Stimulated activated CD8-positive, alpha-beta memory T cell treated with anti-CD3 and anti-CD28 coated beads, Interleukin-7, amount 100 ng/mL, for 48 hours (primary cell): Measurements from ENCODE around the gene CLCA1.
"Not testable (repeated sequence)": the region's sequence is repeated elsewhere in the genome, so short reads cannot be mapped to it uniquely, and the experiment has no call there.

Experiments used
- DNase-seq, 2 donors: peaks; one replicate each; pipeline ENCODE4 v3.0.0-alpha.2; 2020; ENCODE audit warnings: low read depth in 1 of 2; ENCODE audit errors: extremely low read depth in 1 of 2

The CLCA1 gene

DNA sequence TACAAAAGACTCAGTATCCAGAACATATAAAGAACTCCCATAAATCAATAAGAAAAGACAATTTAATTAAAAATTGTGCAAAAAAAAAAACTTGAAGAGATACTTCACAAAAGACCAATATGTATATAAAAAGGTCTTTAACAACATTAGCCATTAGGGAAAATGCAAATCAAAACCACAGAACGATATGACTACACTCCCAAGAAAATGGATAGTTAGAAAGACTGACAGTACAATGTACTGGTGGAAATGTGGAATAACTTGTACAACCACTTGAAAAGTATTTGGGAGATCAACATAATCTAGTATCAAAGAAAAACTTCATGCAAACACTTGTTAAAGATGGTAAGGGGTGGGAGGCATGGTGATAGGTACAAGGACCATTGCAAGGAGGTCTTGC lies 3.9 kb upstream of the CLCA1 start:
- no peak for DNase-seq

DNA sequence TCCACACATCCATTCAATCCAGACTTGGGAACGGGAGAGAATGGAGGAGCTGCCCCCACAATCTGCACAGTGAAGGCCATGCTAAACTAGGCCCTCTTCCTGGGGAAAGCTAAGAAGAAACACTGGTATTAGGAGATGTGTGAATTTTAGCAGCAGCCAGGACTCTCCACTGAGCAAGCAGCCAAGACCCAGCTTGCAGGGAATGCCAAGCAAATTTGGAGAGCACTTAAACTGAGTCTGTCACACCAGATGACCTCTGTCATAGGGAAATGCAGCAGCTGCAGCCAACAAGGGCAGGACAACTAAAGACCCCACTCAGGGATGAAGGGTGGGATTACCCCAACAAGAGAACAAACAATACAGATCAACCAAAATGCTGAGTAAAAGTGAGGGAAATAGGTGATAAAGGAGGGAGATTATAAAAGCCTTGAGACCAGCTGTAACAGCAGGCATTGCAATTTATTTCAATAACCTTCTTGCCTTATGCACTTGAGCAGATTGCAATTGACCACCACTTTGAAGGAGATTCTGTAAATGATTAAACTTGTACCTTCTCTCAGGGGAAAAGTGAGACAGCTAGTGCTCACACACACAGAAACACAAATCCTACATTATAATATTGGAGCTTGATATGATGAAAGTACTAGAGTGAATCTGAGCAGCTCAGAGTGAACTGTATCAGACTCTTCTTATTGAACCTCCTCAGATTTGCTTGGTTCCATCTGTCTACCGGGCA lies 2.5 kb upstream of the CLCA1 start:
- DNase-seq: no peak

DNA sequence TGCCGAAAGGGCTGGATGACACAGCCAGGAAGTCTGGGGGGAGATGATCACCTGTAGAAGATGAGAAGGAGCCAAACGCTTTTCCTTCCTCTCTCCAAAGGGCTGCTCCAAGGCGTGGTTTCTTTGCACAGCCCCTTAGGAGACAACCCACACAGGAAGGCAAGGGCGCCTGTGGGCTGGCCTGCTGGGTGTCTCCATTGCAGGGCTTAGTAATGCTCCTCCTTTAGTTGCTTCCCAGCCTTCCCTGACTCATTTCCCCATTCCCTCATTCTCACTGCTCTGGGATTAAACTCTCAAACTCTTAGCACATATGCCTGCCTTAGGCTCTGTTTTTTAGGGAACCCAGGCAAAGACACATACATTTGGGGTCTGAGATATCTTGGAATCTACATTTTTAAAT lies 1.7 kb upstream of the CLCA1 start:
- no peak for DNase-seq

DNA sequence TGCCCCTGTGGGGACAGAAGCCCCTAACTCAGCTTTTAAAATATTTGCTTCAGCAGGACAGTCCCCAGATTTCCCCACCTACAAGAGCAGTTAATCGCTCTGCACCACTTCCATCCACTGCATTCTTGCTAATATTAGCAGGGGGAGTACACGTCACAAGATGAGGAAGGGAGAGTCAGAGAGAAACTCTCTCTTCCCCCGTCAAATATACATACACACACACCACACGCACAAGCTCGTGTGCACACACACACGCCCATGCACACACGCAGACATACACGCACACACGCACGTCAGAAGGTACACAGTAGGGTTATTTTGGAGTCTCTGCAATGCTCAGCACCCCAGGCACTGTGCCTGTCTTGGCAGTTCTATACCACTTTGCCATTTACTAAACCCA lies 2.1 kb downstream of the CLCA1 start:
- DNase-seq: no peak

DNA sequence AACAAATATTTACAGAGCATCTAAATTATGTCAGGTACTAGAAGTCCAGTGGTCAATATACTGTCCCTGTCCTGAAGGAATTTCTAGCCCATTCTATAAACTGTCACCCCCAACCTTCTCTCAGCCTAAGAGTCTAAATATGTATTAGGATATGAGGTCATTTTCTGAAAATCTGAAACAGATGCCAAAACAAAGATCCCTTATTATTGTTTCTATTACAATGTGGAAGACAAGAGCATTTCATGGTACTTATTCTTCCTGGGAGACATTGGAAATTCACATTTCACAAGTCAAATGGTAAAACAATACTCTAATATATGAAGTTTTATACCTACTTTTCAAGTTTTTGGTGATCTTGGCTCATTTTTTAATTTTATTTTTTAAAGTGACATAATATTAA lies 2.6 kb downstream of the CLCA1 start:
- DNase-seq: no peak

DNA sequence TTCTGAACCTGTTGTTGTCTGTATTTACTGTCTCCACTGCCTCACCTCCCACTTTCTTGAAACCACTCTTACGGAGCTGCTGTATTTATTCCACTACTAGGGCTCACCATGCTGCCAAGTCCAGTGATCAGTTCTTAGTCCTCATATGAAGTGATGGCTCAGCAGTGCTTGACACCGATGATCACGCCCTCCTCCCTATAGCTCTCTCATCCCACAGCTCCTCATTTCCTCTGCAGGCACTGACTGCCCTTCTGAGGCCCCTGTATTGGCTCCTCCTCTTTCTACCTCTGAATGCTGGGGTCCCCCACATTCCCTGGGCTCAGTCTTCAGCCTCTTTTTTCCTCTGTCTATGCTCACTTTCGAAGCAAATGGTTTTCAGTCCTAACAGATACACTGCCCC lies 3.4 kb downstream of the CLCA1 start:
- no peak for DNase-seq

DNA sequence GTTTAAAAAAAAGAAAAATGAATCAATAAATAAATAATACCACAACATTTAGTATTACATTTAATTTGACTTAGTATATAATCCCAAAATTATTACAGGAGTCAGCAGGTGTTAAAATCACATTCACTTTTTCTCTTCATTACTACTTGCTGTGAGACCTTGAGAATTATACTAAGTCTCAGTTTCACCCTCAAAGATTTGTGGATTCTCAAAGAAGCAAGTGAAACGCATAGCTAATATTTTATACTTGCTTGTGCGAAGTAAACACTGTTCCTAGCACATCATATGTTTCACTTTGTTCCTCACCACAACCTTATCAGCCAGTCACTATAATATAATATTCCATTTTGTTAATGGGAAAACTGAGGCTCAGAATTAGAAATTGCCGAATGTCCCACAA lies 4.0 kb downstream of the CLCA1 start:
- DNase-seq: no peak

DNA sequence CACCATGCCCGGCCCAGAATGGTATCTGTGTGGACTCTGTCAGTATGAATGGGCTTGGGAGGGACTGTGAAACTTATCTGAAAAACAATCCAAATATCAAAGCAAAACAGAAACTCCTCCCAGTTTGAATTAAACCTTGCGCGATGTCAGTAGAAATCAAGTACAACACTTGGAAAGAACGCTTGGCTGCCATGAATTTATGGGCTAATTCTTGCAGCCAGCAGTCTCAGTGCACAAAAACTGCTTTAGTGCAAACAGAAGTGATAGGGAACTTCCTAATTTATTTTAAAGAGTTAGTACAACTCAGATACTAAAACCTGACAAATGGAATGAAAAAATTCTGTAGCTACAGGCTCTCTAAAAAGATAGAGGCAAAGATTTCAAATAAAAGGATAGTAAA lies 8.5 kb downstream of the CLCA1 start:
- DNase-seq: no peak

DNA sequence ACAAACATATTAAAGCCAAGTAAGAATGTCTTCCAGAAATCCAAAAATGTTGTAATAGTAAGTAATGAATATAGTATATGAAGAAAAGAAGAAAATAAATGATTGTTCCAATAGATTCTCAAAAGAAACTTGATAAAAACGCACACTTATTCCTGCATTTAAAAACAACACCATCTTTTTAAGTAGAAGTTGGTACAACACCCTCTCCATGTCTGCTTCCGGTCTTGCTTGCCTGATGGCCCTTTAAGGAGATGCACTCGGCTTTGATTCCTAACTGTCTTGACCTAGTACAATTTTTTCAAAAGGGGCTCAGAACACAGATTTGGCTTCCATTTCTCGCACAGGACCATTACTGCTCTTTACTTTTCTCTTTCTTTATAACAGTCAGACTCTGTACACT lies 9.0 kb downstream of the CLCA1 start:
- no peak for DNase-seq

DNA sequence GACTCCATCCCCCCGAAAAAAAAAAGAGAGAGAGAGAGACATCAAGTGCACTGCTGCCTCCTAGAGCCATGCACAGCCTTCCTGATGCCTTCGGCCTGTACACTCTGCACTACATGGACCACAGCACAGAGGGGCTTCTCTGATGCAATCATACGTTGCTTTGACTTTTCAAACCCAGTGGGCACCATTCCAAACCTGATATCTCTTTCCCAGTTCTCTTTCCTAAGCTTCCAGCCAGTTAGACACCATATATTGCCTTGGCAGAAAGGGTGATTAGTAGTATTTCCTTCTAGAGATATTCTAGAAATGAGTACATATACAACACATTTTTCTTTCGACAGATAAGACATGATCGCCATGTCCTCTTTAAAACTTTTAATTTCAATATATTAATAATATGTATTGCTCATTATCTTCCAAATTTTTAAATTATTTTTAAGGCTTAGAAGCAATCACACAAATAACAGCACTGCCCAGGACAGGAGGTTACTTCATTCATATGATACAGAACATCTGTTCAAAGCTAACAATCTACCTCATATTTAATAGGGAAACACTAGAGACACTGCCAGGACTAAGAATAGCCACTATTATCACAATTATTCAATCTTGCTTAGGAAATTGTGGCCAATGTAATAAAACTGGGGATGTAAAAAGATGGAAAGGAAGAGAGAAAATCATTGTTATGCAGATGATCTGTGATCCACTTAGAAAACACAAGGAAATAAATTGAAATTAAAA lies 9.9 kb downstream of the CLCA1 start:
- no peak for DNase-seq

DNA sequence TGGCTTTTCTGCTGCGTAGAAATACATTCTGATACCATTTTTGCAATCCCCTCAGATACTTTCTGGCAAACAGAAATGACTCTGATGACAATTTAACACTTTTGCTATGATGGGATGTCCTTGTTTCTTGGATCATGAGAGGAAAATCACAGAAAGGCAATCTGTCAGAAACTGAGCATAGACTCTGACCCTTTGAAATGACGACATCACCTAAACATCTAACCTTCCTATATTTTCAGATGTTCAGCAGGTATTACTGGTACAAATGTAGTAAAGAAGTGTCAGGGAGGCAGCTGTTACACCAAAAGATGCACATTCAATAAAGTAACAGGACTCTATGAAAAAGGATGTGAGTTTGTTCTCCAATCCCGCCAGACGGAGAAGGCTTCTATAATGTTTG lies 13.2 kb downstream of the CLCA1 start:
- DNase-seq: no peak

DNA sequence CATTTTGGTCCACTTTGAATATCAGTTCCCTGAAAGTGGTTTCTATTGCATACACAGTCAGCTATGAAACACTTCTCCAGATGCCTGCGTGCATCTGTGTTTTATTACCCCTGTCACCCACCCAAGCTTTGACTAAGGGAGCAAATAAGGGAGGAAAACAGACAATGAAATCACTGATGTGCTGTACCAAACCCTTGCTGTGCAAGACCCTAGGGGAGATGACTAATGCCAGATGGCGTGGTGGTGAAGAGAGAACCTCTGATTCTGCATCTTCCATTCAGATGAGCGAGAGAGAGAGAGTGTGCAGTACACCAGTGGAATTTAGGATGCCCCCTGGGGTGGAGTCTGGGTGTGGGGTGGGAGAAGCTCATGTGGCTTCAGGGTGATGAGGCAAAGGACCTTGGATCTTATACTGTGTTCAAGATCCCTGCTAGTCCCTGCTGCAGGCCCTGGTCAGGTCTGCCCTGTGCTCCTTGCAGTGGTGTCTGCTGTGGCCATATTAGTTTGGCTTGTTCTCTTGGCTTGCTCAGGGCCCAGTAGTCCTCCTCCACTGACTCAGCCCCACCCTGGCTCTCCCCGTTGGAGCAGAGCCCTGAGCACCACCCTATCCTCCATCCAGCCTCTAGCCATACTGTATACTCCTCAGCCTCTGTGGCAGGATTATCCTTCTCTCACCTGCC lies 18.5 kb downstream of the CLCA1 start:
- no peak for DNase-seq

DNA sequence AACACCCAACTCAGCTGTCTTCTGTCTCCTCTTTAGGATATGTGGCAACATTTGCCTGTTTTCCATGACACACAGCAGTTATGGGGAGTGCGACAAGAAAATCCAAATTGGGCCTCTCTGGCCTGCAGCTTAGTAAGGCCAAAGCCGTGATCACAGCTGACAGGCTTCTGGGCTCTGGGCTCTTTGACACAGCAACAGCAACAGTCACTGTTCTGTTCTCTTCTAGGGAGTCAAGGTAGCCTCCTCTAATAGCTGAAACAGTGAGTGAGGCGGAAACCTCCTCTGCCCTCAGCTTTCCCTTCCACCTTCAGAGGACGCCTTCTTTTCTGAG lies 19.0 kb downstream of the CLCA1 start:
- DNase-seq: no peak

DNA sequence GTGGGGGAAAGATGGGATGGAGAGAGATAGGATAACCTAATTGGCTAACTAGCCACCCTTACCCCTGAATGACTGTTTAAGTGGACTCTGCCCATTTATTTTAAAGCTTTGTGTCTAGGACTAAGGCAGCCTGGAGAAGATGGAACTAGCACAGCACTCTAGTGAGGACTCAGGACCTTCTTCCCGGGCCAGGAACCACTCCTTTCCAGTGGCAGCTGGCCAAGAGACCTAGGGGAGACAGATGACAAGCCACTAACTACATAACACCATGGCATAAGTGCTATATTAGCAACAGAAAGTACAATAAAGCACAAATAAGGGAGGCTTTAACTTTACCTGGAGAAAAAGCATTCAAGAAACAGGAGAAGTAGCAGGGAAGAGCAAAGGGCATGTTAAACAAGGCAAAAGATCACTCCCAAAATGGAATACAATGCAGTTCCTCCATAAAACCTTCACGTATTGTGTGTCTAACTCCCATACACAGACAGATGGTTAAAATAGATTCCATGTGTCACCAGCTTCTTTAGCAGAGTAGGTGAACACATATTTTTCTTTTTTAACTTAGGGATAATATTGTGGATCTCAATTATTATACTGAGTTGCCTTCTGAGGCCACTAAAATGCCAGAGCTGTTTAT lies 20.6 kb downstream of the CLCA1 start:
- DNase-seq: no peak

DNA sequence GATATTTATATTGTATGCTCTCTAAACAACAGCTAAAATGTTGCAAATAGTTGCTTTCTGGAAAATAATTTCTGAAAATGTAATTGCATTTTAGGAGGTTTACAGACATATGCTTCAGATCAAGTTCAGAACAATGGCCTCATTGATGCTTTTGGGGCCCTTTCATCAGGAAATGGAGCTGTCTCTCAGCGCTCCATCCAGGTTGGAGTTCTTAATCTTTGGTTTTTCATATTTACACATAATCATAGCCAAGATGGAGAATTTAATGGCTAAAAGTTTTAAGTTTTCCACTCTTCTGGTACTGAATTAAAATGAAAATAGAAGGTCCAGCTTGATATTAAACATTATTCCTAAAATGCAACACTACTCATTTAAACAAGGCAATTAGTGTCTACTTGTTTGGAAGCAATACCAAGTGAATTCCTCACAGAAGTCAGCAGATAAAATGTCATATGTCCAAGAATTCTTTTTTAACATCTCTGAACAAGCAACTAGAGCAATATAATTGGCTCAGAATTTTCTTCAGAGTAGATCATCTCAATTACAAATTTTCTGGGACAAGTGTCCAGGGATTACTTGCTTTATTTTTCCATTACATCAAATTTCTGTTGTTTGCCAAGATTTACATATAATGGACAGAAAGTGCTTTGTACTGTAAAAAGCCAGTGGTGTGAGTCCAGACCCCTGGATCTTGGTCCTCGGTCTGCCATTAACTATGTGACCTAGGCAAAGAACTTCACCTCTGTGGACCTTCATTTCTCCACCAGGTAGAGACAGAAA lies 22.6 kb downstream of the CLCA1 start:
- DNase-seq: no peak

DNA sequence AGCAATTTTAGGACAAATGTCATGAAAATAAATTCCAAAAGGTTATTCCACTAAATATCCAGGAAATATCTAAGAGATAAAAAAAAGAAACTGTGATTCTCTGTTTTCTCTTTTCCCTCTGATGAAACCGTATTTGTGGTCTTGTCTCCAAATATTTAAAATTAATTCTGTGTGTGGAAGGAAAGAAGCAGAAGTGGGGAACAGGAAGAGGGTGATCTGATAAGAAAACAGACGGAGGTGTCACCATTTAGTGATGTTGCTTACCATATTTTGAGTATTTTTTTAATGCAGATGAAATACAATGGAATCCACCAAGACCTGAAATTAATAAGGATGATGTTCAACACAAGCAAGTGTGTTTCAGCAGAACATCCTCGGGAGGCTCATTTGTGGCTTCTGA lies 29.6 kb downstream of the CLCA1 start:
- DNase-seq: no peak

DNA sequence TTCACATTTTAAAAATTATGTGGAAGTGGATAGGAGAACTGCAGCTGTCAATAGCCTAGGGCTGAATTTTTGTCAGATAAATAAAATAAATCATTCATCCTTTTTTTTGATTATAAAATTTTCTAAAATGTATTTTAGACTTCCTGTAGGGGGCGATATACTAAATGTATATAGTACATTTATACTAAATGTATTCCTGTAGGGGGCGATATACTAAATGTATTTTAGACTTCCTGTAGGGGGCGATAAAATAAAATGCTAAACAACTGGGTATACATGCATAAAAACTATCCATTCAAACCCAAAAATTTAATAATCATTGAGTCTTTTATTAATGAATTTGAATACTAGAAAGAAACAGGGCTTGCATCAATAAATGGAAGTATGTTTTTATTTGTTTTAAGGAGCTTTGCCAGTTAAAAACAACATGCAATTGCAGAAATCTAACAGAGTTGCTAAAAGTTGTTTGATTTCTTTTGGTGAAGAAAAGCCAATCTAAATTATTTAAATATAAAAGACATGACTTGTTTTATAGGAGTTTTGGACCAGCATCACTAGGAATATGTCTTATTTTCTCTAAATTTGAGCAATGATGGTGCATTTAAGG lies 31.4 kb downstream of the CLCA1 start:
- DNase-seq: no peak

DNA sequence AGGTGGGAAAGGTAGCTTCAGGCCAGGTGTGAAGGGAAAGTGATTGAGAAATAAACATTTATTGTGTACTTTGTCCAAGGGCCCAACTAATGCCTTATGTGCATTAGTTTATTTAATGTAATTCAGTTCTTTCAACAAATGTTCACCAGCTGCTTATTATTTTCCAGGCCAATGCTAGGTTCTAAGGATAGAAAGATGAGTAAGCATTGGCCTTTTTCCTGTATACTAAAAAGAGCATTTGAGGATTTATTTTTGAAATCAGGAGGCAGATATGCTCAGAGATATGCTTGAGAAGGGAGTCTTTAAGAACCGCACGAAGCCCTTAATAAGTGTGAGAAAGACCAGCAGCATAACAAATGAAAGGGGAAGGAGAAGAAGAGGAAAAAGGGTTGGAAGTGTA lies 32.0 kb downstream of the CLCA1 start:
- no peak for DNase-seq

DNA sequence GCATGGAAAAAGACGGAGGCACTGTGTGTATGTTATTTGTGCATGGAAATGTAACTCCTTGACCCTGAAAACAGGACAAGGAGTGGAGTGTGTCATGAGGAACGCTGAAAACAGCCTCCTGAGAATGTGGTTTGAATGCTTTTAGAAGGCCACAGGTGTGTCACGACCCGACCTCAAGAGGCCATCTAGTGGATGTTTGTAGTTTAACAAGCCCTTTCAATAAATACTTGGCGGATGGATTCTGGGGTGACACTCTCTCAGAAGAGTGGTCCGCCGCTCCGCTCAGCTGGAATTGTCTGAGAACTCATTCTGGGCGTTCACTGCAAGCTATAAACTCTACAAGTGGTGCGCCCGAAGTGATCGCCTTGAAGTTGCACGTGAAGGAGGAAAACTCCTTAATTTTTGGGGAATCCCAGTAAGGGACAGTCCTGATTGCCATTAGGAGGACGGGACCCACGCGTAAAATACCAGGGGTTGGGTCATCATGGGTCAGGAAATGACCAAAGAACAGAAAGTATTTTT lies 33.5 kb downstream of the CLCA1 start:
- not testable (repeated sequence) for DNase-seq

DNA sequence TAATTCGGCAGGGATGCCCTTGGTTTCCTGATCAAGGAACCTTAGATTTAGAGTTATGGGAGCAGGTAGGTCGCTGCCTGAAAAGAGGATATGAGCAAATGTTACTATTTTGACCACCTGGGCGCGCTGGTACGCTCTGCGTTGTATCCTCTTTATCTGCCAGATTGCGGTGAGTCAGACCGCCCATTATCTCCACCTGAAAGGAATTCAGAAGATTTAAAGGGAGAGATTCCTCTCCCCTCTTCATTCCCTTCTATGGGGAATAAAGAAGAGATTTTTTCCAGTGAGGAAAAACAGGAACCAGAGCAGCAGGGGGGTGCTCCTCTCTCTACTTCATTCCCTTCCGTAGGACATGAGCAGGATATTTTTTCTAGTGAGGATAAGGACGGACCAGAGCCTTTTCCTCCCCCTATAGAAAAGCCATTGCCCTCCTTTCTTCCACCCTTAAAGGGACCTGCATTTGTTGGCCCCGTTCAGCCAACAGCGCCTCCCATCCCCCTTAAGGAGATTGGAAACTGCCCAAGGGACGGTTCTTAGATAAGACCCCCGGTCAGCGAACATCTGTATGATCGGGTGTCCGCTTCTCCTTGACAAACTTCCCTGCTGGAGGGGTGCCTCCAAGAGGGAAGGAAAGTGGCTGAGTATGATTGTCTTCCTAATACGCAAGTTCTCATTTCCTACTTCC lies 34.1 kb downstream of the CLCA1 start:
- no peak for DNase-seq
